Tibial nerve (tissue), 4 donors: ENCODE measurements around the gene C13orf46. TPM values are rescaled to one million over a fixed set of nuclear protein-coding genes. Genes with fewer than 3 reads are reported as not detected.

Experiments used
- DNase-seq, 2 donors: peaks; one replicate each; pipeline ENCODE4 v3.0.0-alpha.2; 2019; ENCODE audit warnings: low spot score in 2 of 2
- H3K27ac ChIP-seq, 4 donors: fragments of 200-600 bp; sonication (generic) in 3 of 4; one replicate each; pipeline ENCODE4 v1.5.1; 2017 to 2019; ENCODE audit warnings: mild to moderate bottlenecking in 1 of 4
- H3K27me3 ChIP-seq, 2 donors: fragments of 200-600 bp; sonication (generic) in 1 of 2; one replicate each; pipeline versions ENCODE4 v1.5.1 to v1.6.0; 2017 to 2019
- H3K36me3 ChIP-seq, 3 donors: fragments of 200-600 bp; sonication (generic); one replicate each; pipeline ENCODE4 v1.5.1; 2018 to 2019
- H3K4me1 ChIP-seq, 4 donors: fragments of 200-600 bp; sonication (generic) in 3 of 4; one replicate each; pipeline ENCODE4 v1.5.1; 2017 to 2019
- H3K4me3 ChIP-seq, 4 donors: fragments of 200-600 bp; sonication (generic) in 3 of 4; one replicate each; pipeline ENCODE4 v1.5.1; 2017 to 2019; ENCODE audit warnings: mild to moderate bottlenecking in 1 of 4, moderate library complexity in 1 of 4
- H3K9me3 ChIP-seq, 4 donors: fragments of 200-600 bp; sonication (generic) in 3 of 4; one replicate each; pipeline ENCODE4 v1.5.1; 2017 to 2019
- CTCF ChIP-seq, 5 experiments: fragments of 200-600 bp in 3 of 5; fragments of 450-650 bp in 2 of 5; sonication (generic) in 3 of 5; IDR thresholded peaks; one replicate each; pipeline ENCODE4 v1.5.1; 2016 to 2019; ENCODE audit warnings: antibody characterized with exemption in 5 of 5, mild to moderate bottlenecking in 3 of 5, moderate library complexity in 2 of 5
- EP300 ChIP-seq, 2 donors: sonication (generic); formaldehyde crosslinking; IDR thresholded peaks; one replicate each; pipeline ENCODE4 v1.6.1; 2017; ENCODE audit warnings: antibody characterized with exemption in 2 of 2, mild to moderate bottlenecking in 1 of 2
- POLR2A ChIP-seq, 2 donors: fragments of 450-650 bp; IDR thresholded peaks; one replicate each; pipeline ENCODE4 v1.6.1; 2017; ENCODE audit warnings: antibody characterized with exemption in 2 of 2, mild to moderate bottlenecking in 2 of 2, moderate library complexity in 2 of 2
- WGBS, 2 donors: methylation state at CpG; one replicate each; pipeline ENCODE4 v1.1.5; 2018; 5-methylcytosine and 5-hydroxymethylcytosine counted together
- total RNA-seq, 4 donors: library from RNA; depleted of rRNA; stranded (reverse); fragments of >200 nt; gene quantifications; one replicate each; pipeline ENCODE4 v1.1.0, GENCODE V29; 2016

Gene C13orf46
- total RNA-seq, 4 donors from 2014 or later, result 3.3 to 17.7 (median 4.1) TPM

- H3K9me3 ChIP-seq, result no peaks in the 10 kb centered on the region
- no peak overlapping the region for H3K27ac ChIP-seq
- peaks cover 0 to 35% of the 10 kb centered on the region in 2 donors for H3K27me3 ChIP-seq
- H3K36me3 ChIP-seq, result no peaks in the 10 kb centered on the region
- WGBS, 2 donors, result 65 to 70% methylated on average over 20 of the region's 20 CpGs
- no peak for TF ChIP-seq POLR2A (IDR thresholded peaks at IDR 0.05)
- no peak for DNase-seq
- H3K4me3 ChIP-seq, result no peak overlapping the region
- peaks cover 0 to 36% (median 4%) of the 10 kb centered on the region in 4 donors for H3K4me1 ChIP-seq
Observed at GRCh38 chr13:113937527-113938180, 36.2 kb downstream of the C13orf46 start.

GRCh38 chr13:113937073-113937472 is 36.8 kb downstream of the C13orf46 start:
- 77 to 90% methylated on average over 12 of the region's 12 CpGs for WGBS, 2 donors
- H3K9me3 ChIP-seq, result no peaks in the 10 kb centered on the region
- peaks cover 0 to 36% (median 4%) of the 10 kb centered on the region in 4 donors for H3K4me1 ChIP-seq
- H3K27me3 ChIP-seq, result peaks cover 0 to 35% of the 10 kb centered on the region in 2 donors
- H3K36me3 ChIP-seq, result no peaks in the 10 kb centered on the region
- H3K4me3 ChIP-seq, result no peak overlapping the region
- DNase-seq, result no peak
- H3K27ac ChIP-seq, result no peak overlapping the region
- TF ChIP-seq CTCF (IDR thresholded peaks at IDR 0.05), result no peak
- no peak for TF ChIP-seq POLR2A (IDR thresholded peaks at IDR 0.05)
- TF ChIP-seq EP300 (IDR thresholded peaks at IDR 0.05), result no peak

- no peak for DNase-seq
Observed at GRCh38 chr13:113936166-113936965, 37.5 kb downstream of the C13orf46 start.

GRCh38 chr13:113935001-113935844 is 38.7 kb downstream of the C13orf46 start:
- no peak for TF ChIP-seq EP300 (IDR thresholded peaks at IDR 0.05)
- Histone ChIP-seq H3K36me3 (no peaks in the 10 kb centered on the region), H3K27ac (peak overlapping the region in 3 of 4 donors; percentile 40 to 65 (median 63)), H3K27me3 (peaks cover 0 to 37% of the 10 kb centered on the region in 2 donors), H3K4me3 (no peak overlapping the region), H3K9me3 (no peaks in the 10 kb centered on the region), H3K4me1 (peaks cover 0 to 44% (median 4%) of the 10 kb centered on the region in 4 donors)
- 29 to 39% methylated on average over 17 to 21 of the region's 21 CpGs for WGBS, 2 donors
- DNase-seq, result peak in 1 of 2 donors; percentile 5

More at GRCh38 chr13:113936166-113936965, 37.5 kb downstream of the C13orf46 start:
- WGBS, 2 donors, result 85 to 87% methylated on average over 25 of the region's 25 CpGs
- Histone ChIP-seq H3K9me3 (no peaks in the 10 kb centered on the region), H3K4me3 (no peak overlapping the region), H3K27me3 (peaks cover 0 to 35% of the 10 kb centered on the region in 2 donors), H3K27ac (peak overlapping the region in 1 of 4 donors; percentile 65), H3K4me1 (peaks cover 0 to 36% (median 4%) of the 10 kb centered on the region in 4 donors), H3K36me3 (no peaks in the 10 kb centered on the region)
- TF ChIP-seq POLR2A (IDR thresholded peaks at IDR 0.05) (no peak), EP300 (IDR thresholded peaks at IDR 0.05) (no peak), CTCF (IDR thresholded peaks at IDR 0.05) (no peak)

GRCh38 chr13:113934576-113934975 is 39.3 kb downstream of the C13orf46 start:
- Histone ChIP-seq H3K27ac (peak overlapping the region in 2 of 4 donors; percentile 63 to 65), H3K4me1 (peaks cover 0 to 48% (median 5%) of the 10 kb centered on the region in 4 donors), H3K27me3 (peaks cover 0 to 37% of the 10 kb centered on the region in 2 donors), H3K4me3 (no peak overlapping the region), H3K9me3 (no peaks in the 10 kb centered on the region), H3K36me3 (no peaks in the 10 kb centered on the region)
- 83 to 85% methylated on average over 14 of the region's 14 CpGs for WGBS, 2 donors
- no peak for TF ChIP-seq CTCF (IDR thresholded peaks at IDR 0.05)
- no peak for TF ChIP-seq EP300 (IDR thresholded peaks at IDR 0.05)
- no peak for TF ChIP-seq POLR2A (IDR thresholded peaks at IDR 0.05)
- DNase-seq, result peak in 1 of 2 donors; percentile 11
